Measurements from ENCODE around the gene AK5. TPM values are rescaled to one million over a fixed set of nuclear protein-coding genes. Genes with fewer than 3 reads are reported as not detected.

The AK5 gene
- total RNA-seq, 1 donor: 25.3 TPM

DNA sequence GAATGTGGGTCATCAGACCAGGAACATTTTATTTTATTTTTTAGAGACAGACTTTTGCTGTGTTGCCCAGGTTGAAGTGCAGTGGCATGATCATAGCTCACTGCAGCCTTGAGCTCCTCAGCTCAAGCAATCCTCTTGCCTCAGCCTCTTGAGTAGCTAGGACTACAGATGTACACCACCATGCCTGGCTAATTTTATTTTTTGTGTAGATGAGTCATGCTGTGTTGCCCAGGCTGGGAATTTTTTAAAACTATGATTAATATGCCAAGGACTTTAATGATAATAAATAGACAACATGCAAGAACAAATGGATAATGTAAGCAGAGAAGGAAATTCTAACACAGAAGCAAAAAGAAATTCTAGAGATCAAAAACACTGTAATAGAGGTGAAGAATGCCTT is 142.4 kb downstream of the AK5 start:
- no peak for TF ChIP-seq CTCF (IDR thresholded peaks at IDR 0.05; ENCODE audit: extremely low read depth, low read depth, low read length)
- peak overlapping the region; percentile 34 for H3K27ac ChIP-seq (ENCODE audit: low read depth, low read length)
- no peak for DNase-seq (ENCODE audit: insufficient read length, low spot score, missing footprints)

DNA sequence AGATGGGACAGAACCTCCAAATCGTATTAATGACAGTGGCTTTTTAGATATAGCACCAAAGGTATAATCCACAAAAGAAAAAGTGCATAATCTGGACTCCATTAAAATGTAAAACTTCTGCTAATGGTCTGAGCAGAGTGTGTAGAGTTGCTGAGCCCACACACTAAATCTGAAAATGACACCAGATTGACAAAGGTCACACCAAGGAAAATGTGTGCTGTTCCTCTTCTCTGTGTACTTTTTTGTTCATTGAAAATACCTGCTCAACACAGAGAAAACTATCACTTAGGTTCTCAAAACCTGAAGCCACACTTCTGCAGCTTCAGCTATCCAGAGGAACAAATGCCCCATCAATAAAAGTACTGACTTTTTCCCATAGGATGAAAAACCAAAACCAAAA is 146.2 kb downstream of the AK5 start:
- H4K20me1 ChIP-seq (ENCODE audit: insufficient read depth, low read length): no peaks in the 10 kb centered on the region
- no peaks in the 10 kb centered on the region for H3K4me1 ChIP-seq (ENCODE audit: insufficient read depth, low read length)
- peaks cover 4% of the 10 kb centered on the region for H3K9me3 ChIP-seq (ENCODE audit: low read depth, low read length)
- H3K36me3 ChIP-seq (ENCODE audit: insufficient read depth, low read length): no peaks in the 10 kb centered on the region
- H3K27me3 ChIP-seq (ENCODE audit: insufficient read depth, low read length): no peaks in the 10 kb centered on the region
- no peak overlapping the region for H2AFZ ChIP-seq (ENCODE audit: low read length)
- TF ChIP-seq CTCF (IDR thresholded peaks at IDR 0.05; ENCODE audit: extremely low read depth, low read depth, low read length): no peak
- H3K79me2 ChIP-seq (ENCODE audit: insufficient read depth, low read length): no peaks in the 10 kb centered on the region
- DNase-seq (ENCODE audit: insufficient read length, low spot score, missing footprints): no peak
- no peak overlapping the region for H3K4me3 ChIP-seq (ENCODE audit: insufficient read depth, low read length)
- no peak overlapping the region for H3K27ac ChIP-seq (ENCODE audit: low read depth, low read length)
- H3K4me2 ChIP-seq (ENCODE audit: insufficient read depth, low read length): no peak overlapping the region

More for the DNA sequence above, 142.4 kb downstream of the AK5 start:
- Histone ChIP-seq H3K4me1 (ENCODE audit: insufficient read depth, low read length) (no peaks in the 10 kb centered on the region), H3K79me2 (ENCODE audit: insufficient read depth, low read length) (no peaks in the 10 kb centered on the region), H2AFZ (ENCODE audit: low read length) (no peak overlapping the region), H3K36me3 (ENCODE audit: insufficient read depth, low read length) (no peaks in the 10 kb centered on the region), H3K27me3 (ENCODE audit: insufficient read depth, low read length) (no peaks in the 10 kb centered on the region), H3K4me2 (ENCODE audit: insufficient read depth, low read length) (no peak overlapping the region), H4K20me1 (ENCODE audit: insufficient read depth, low read length) (no peaks in the 10 kb centered on the region), H3K9me3 (ENCODE audit: low read depth, low read length) (peaks cover 4% of the 10 kb centered on the region), H3K4me3 (ENCODE audit: insufficient read depth, low read length) (no peak overlapping the region)

DNA sequence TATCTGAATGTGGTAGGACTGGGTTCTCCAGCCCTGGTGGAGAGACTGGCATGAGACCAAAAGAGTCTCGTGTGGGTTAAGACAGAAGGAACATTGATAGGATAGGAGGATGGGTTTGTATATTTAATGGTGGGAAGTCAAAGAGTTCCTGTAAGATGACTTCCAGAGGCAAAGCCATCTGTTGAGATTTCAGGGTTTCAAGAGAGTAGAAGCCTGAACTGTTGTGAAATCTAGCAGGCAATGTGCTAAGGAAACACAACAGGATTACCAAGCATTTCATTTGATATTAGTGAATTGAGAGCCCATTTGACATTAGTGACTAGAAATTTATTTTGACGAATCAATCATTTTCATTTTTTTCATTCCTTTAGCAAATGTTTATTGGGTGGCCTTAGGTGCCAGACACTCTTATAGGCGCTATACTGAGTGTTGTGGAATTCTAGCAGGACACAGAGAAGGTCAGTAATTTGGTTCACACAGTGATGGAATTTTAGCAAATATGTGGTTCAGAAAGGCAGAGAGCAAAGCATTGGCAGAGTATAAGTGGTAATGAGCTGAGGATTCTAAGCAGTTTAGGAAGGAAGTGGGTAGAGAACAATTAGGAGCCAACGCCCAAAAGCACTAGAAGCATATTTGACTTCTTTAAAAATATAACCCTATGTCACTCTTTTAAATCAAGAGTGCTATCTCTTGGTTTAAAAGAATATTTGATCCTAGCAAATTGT is 149.3 kb downstream of the AK5 start:
- H3K4me1 ChIP-seq (ENCODE audit: insufficient read depth, low read length): no peaks in the 10 kb centered on the region
- H3K36me3 ChIP-seq (ENCODE audit: insufficient read depth, low read length): no peaks in the 10 kb centered on the region
- peaks cover 4% of the 10 kb centered on the region for H3K9me3 ChIP-seq (ENCODE audit: low read depth, low read length)
- no peaks in the 10 kb centered on the region for H4K20me1 ChIP-seq (ENCODE audit: insufficient read depth, low read length)
- H3K4me2 ChIP-seq (ENCODE audit: insufficient read depth, low read length): no peak overlapping the region
- H3K27ac ChIP-seq (ENCODE audit: low read depth, low read length): no peak overlapping the region
- H3K79me2 ChIP-seq (ENCODE audit: insufficient read depth, low read length): no peaks in the 10 kb centered on the region
- H3K4me3 ChIP-seq (ENCODE audit: insufficient read depth, low read length): no peak overlapping the region
- no peak for TF ChIP-seq CTCF (IDR thresholded peaks at IDR 0.05; ENCODE audit: extremely low read depth, low read depth, low read length)
- DNase-seq (ENCODE audit: insufficient read length, low spot score, missing footprints): no peak
- no peak overlapping the region for H2AFZ ChIP-seq (ENCODE audit: low read length)
- no peaks in the 10 kb centered on the region for H3K27me3 ChIP-seq (ENCODE audit: insufficient read depth, low read length)

GRCh38 chr1:77433934-77434333 is 152.1 kb downstream of the AK5 start:
- Histone ChIP-seq H3K79me2 (ENCODE audit: insufficient read depth, low read length) (no peaks in the 10 kb centered on the region), H3K27ac (ENCODE audit: low read depth, low read length) (no peak overlapping the region), H3K36me3 (ENCODE audit: insufficient read depth, low read length) (no peaks in the 10 kb centered on the region), H3K4me2 (ENCODE audit: insufficient read depth, low read length) (no peak overlapping the region), H4K20me1 (ENCODE audit: insufficient read depth, low read length) (no peaks in the 10 kb centered on the region), H3K27me3 (ENCODE audit: insufficient read depth, low read length) (no peaks in the 10 kb centered on the region), H3K4me1 (ENCODE audit: insufficient read depth, low read length) (peaks cover 20% of the 10 kb centered on the region), H3K9me3 (ENCODE audit: low read depth, low read length) (no peaks in the 10 kb centered on the region), H3K4me3 (ENCODE audit: insufficient read depth, low read length) (no peak overlapping the region), H2AFZ (ENCODE audit: low read length) (no peak overlapping the region)
- no peak for DNase-seq (ENCODE audit: insufficient read length, low spot score, missing footprints)
- TF ChIP-seq CTCF (IDR thresholded peaks at IDR 0.05; ENCODE audit: extremely low read depth, low read depth, low read length): no peak

All from osteoblast (primary cell).